Activated T-helper 1 cell treated with Interleukin-2 at 50 U/mL for 16 hours (primary cell): ENCODE data around the gene NRXN3.
"Not testable (repeated sequence)": the region's sequence is repeated elsewhere in the genome, so short reads cannot be mapped to it uniquely, and the experiment has no call there.

Experiments
- DNase-seq: peaks from one replicate; pipeline ENCODE4 v3.0.0-alpha.2; 2020; ENCODE audit warnings: low read depth

Gene NRXN3

GRCh38 chr14:79077096-79077495, 906.9 kb downstream of the NRXN3 start:
- no peak for DNase-seq

GRCh38 chr14:79080040-79080439, 909.9 kb downstream of the NRXN3 start:
- DNase-seq, result no peak

GRCh38 chr14:79082883-79083282, 912.7 kb downstream of the NRXN3 start:
- no peak for DNase-seq

- DNase-seq, result no peak
These were observed 913.2 kb downstream of the NRXN3 start for GRCh38 chr14:79083356-79083755.

GRCh38 chr14:79084861-79085260, 914.7 kb downstream of the NRXN3 start:
- no peak for DNase-seq

GRCh38 chr14:79089576-79089975, 919.4 kb downstream of the NRXN3 start:
- no peak for DNase-seq

GRCh38 chr14:79090641-79091180, 920.5 kb downstream of the NRXN3 start:
- no peak for DNase-seq

GRCh38 chr14:79091381-79091963, 921.3 kb downstream of the NRXN3 start:
- DNase-seq, result no peak

- no peak for DNase-seq
These were observed 923.4 kb downstream of the NRXN3 start for GRCh38 chr14:79093531-79093930.

- no peak for DNase-seq
These were observed 924.8 kb downstream of the NRXN3 start for GRCh38 chr14:79094951-79095350.

- no peak for DNase-seq
These were observed 926.6 kb downstream of the NRXN3 start for GRCh38 chr14:79096811-79097210.

- no peak for DNase-seq
These were observed 928.2 kb downstream of the NRXN3 start for GRCh38 chr14:79098324-79098723.

GRCh38 chr14:79100578-79100977, 930.4 kb downstream of the NRXN3 start:
- DNase-seq, result no peak

GRCh38 chr14:79101388-79101787, 931.2 kb downstream of the NRXN3 start:
- DNase-seq, result no peak

GRCh38 chr14:79103764-79104163, 933.6 kb downstream of the NRXN3 start:
- DNase-seq, result no peak

GRCh38 chr14:79110564-79110963, 940.4 kb downstream of the NRXN3 start:
- not testable (repeated sequence) for DNase-seq

GRCh38 chr14:79111987-79112501, 941.9 kb downstream of the NRXN3 start:
- no peak for DNase-seq

GRCh38 chr14:79117561-79117960, 947.4 kb downstream of the NRXN3 start:
- no peak for DNase-seq

GRCh38 chr14:79118291-79118690, 948.1 kb downstream of the NRXN3 start:
- no peak for DNase-seq

GRCh38 chr14:79134361-79134760, 964.2 kb downstream of the NRXN3 start:
- no peak for DNase-seq

GRCh38 chr14:79136071-79137044, 966.2 kb downstream of the NRXN3 start:
- DNase-seq, result no peak

- DNase-seq, result no peak
These were observed 966.9 kb downstream of the NRXN3 start for GRCh38 chr14:79137045-79137430.

- DNase-seq, result no peak
These were observed 967.7 kb downstream of the NRXN3 start for GRCh38 chr14:79137836-79138235.
